ENCODE results near the gene PTPRN2. TPM values are rescaled to one million over a fixed set of nuclear protein-coding genes. Genes with fewer than 3 reads are reported as not detected.
"Not testable (repeated sequence)": the region's sequence is repeated elsewhere in the genome, so short reads cannot be mapped to it uniquely, and the experiment has no call there.

PTPRN2 gene
- total RNA-seq, 1 donor = 0.09 TPM

GRCh38 chr7:157595086-157595855 is 992.4 kb downstream of the PTPRN2 start:
- TF ChIP-seq CTCF (IDR thresholded peaks at IDR 0.05; ENCODE audit: insufficient read depth, low read length) = no peak
- DNase-seq (ENCODE audit: low read depth) = no peak
- no peak overlapping the region for H3K4me3 ChIP-seq (ENCODE audit: low read depth, low read length)

- TF ChIP-seq CTCF (IDR thresholded peaks at IDR 0.05; ENCODE audit: insufficient read depth, low read length) = no peak
- H3K4me3 ChIP-seq (ENCODE audit: low read depth, low read length) = no peak overlapping the region
- DNase-seq (ENCODE audit: low read depth) = no peak
Measured at GRCh38 chr7:157594306-157594705, 993.3 kb downstream of the PTPRN2 start.

- no peak for DNase-seq (ENCODE audit: low read depth)
- H3K4me3 ChIP-seq (ENCODE audit: low read depth, low read length) = no peak overlapping the region
- no peak for TF ChIP-seq CTCF (IDR thresholded peaks at IDR 0.05; ENCODE audit: insufficient read depth, low read length)
Measured at GRCh38 chr7:157593541-157593940, 994.1 kb downstream of the PTPRN2 start.

- H3K4me3 ChIP-seq (ENCODE audit: low read depth, low read length); DNase-seq (ENCODE audit: low read depth): not testable (repeated sequence)
Measured at GRCh38 chr7:157592636-157593320, 994.8 kb downstream of the PTPRN2 start.

- no peak for DNase-seq (ENCODE audit: low read depth)
- no peak for TF ChIP-seq CTCF (IDR thresholded peaks at IDR 0.05; ENCODE audit: insufficient read depth, low read length)
- H3K4me3 ChIP-seq (ENCODE audit: low read depth, low read length) = no peak overlapping the region
Measured at GRCh38 chr7:157590526-157590925, 997.1 kb downstream of the PTPRN2 start.

- TF ChIP-seq CTCF (IDR thresholded peaks at IDR 0.05; ENCODE audit: insufficient read depth, low read length) = no peak
Measured at GRCh38 chr7:157589680-157590079, 997.9 kb downstream of the PTPRN2 start.

GRCh38 chr7:157587805-157588560 is 999.6 kb downstream of the PTPRN2 start:
- H3K4me3 ChIP-seq (ENCODE audit: low read depth, low read length) = no peak overlapping the region
- TF ChIP-seq CTCF (IDR thresholded peaks at IDR 0.05; ENCODE audit: insufficient read depth, low read length) = no peak
- no peak for DNase-seq (ENCODE audit: low read depth)

More at GRCh38 chr7:157589680-157590079, 997.9 kb downstream of the PTPRN2 start:
- DNase-seq (ENCODE audit: low read depth) = no peak
- H3K4me3 ChIP-seq (ENCODE audit: low read depth, low read length) = no peak overlapping the region

Data from fibroblast of the aortic adventitia (primary cell).